ENCODE data around the gene GANAB.
"Not testable (repeated sequence)": the region's sequence is repeated elsewhere in the genome, so short reads cannot be mapped to it uniquely, and the experiment has no call there.

GANAB gene

DNA sequence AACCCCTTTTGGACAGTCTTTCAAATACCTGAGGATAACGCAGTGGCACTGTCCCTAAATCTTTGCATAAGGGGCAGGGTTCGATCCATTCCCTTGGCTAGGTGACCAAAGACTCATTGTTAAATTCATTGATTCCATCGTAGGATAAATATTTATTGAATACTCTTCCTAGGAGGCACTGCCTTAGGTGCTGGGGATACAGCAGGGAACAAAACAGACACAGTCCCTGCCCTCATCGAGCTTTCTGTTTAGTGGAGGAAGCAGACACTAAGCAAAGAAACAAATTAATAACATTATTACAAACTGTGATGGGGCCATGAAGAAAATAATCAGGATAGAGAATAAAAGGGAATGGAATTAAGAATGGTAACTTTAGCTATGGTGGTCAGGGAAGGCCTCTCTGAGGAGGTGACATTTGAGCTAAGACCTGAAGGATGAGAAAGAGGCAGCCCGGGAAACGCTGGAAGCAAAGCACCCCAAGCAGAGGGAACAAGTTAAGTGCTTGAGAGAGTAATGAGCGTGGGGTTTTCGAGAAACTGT lies 25.3 kb downstream of the GANAB start:
- peaks cover 13% of the 10 kb centered on the region for H3K4me1 ChIP-seq (ENCODE audit: control insufficient read depth, insufficient read depth, low read length, unreplicated experiment)
- H3K79me2 ChIP-seq (ENCODE audit: control insufficient read depth, insufficient read depth, low read length, unreplicated experiment) = peaks cover 4% of the 10 kb centered on the region
- peak overlapping the region; percentile 85 for H3K4me3 ChIP-seq (ENCODE audit: low read depth, low read length)
- no peaks in the 10 kb centered on the region for H3K27me3 ChIP-seq (ENCODE audit: insufficient read depth, low read length)
- H3K36me3 ChIP-seq (ENCODE audit: insufficient read depth, low read length) = no peaks in the 10 kb centered on the region
- peak overlapping the region; percentile 93 for H3K27ac ChIP-seq (ENCODE audit: low read depth, low read length)
- H2AFZ ChIP-seq (ENCODE audit: low read length, unreplicated experiment) = no peak overlapping the region

DNA sequence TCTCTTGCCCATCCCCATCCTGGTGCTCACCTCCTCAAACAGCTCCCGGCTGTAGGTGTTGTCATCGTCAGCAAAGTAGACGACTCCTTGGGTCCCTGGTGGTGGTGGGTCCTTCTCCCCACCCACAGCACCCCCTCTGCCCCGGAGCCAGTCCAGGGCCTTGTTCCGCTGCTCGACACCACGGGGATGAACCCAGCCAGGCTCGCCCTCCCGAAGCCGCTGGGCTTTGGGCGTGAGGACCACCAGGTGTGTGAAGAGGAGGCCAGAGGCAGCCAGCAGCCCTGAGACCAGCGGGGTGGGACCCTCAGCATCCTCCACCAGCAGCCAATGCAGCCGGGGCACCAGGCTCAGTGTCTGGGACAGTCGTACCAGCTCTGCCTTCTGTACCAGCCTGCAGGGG lies 29.5 kb downstream of the GANAB start:
- H3K79me2 ChIP-seq (ENCODE audit: control insufficient read depth, insufficient read depth, low read length, unreplicated experiment); H3K4me3 ChIP-seq (ENCODE audit: low read depth, low read length); H3K27me3 ChIP-seq (ENCODE audit: insufficient read depth, low read length); H3K27ac ChIP-seq (ENCODE audit: low read depth, low read length); H3K36me3 ChIP-seq (ENCODE audit: insufficient read depth, low read length); H2AFZ ChIP-seq (ENCODE audit: low read length, unreplicated experiment): not testable (repeated sequence)
- H3K4me1 ChIP-seq (ENCODE audit: control insufficient read depth, insufficient read depth, low read length, unreplicated experiment) = peaks cover 20% of the 10 kb centered on the region

DNA sequence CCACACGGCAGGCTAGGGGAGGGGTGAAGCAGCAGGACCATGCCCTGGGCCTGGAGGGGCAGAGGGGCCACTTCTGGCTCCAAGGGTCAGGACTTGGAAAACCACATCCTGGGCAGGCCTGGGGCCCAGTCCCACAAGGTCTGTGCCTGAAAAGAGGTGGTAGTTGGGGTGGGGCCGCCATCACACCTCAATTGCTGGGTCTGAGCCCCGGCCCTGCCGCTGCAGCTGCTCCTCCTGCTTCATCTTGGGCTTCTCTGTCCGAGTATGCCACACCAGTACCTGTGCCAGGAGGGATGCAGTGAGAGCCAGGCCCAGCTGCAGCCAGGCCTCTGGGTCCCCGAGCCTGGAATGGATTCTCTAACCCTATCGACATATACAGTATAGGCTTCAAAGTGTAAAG lies 30.9 kb downstream of the GANAB start:
- H3K36me3 ChIP-seq (ENCODE audit: insufficient read depth, low read length) = no peaks in the 10 kb centered on the region
- no peak overlapping the region for H3K4me3 ChIP-seq (ENCODE audit: low read depth, low read length)
- no peak overlapping the region for H2AFZ ChIP-seq (ENCODE audit: low read length, unreplicated experiment)
- no peaks in the 10 kb centered on the region for H3K27me3 ChIP-seq (ENCODE audit: insufficient read depth, low read length)
- H3K27ac ChIP-seq (ENCODE audit: low read depth, low read length) = no peak overlapping the region
- peaks cover 24% of the 10 kb centered on the region for H3K4me1 ChIP-seq (ENCODE audit: control insufficient read depth, insufficient read depth, low read length, unreplicated experiment)
- peaks cover 10% of the 10 kb centered on the region for H3K79me2 ChIP-seq (ENCODE audit: control insufficient read depth, insufficient read depth, low read length, unreplicated experiment)

DNA sequence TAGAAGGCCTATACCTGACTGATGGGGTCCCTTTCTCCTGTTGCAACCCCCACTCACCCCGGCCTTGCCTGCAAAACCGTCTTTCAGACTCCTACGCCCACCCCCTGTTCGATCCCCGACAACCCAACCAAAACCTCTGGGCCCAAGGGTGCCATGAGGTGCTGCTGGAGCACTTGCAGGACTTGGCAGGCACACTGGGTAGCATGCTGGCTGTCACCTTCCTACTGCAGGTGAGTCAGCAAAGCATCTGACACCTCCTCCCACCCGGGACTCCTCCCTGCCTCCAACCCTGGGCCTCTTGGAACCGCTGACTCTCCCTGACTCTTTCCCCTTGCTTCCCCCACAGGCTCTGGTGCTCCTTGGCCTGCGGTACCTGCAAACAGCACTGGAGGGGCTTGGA lies 32.1 kb downstream of the GANAB start:
- no peaks in the 10 kb centered on the region for H3K27me3 ChIP-seq (ENCODE audit: insufficient read depth, low read length)
- H3K36me3 ChIP-seq (ENCODE audit: insufficient read depth, low read length) = no peaks in the 10 kb centered on the region
- peaks cover 20% of the 10 kb centered on the region for H3K4me1 ChIP-seq (ENCODE audit: control insufficient read depth, insufficient read depth, low read length, unreplicated experiment)
- no peak overlapping the region for H3K27ac ChIP-seq (ENCODE audit: low read depth, low read length)
- H3K4me3 ChIP-seq (ENCODE audit: low read depth, low read length) = no peak overlapping the region
- H2AFZ ChIP-seq (ENCODE audit: low read length, unreplicated experiment) = no peak overlapping the region
- peaks cover 9% of the 10 kb centered on the region for H3K79me2 ChIP-seq (ENCODE audit: control insufficient read depth, insufficient read depth, low read length, unreplicated experiment)

DNA sequence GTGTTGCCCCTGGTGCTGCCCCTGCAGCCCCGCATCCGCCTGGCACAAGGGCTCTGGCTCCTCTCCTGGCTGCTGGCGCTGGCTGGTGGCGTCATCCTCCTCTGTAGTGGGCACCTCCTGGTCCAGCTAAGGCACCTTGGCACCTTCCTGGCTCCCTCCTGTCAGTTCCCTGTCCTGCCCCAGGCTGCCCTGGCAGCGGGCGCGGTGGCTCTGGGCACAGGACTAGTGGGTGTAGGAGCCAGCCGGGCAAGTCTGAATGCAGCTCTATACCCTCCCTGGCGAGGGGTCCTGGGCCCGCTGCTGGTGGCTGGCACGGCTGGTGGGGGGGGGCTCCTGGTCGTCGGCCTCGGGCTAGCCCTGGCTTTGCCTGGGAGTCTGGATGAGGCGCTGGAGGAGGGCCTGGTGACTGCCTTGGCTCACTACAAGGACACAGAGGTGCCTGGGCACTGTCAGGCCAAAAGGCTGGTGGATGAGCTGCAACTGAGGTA lies 33.1 kb downstream of the GANAB start:
- Histone ChIP-seq H3K27me3 (ENCODE audit: insufficient read depth, low read length) (no peaks in the 10 kb centered on the region), H3K4me1 (ENCODE audit: control insufficient read depth, insufficient read depth, low read length, unreplicated experiment) (peaks cover 20% of the 10 kb centered on the region), H3K27ac (ENCODE audit: low read depth, low read length) (peak overlapping the region; percentile 56), H3K79me2 (ENCODE audit: control insufficient read depth, insufficient read depth, low read length, unreplicated experiment) (peaks cover 8% of the 10 kb centered on the region), H2AFZ (ENCODE audit: low read length, unreplicated experiment) (no peak overlapping the region), H3K4me3 (ENCODE audit: low read depth, low read length) (no peak overlapping the region), H3K36me3 (ENCODE audit: insufficient read depth, low read length) (no peaks in the 10 kb centered on the region)

DNA sequence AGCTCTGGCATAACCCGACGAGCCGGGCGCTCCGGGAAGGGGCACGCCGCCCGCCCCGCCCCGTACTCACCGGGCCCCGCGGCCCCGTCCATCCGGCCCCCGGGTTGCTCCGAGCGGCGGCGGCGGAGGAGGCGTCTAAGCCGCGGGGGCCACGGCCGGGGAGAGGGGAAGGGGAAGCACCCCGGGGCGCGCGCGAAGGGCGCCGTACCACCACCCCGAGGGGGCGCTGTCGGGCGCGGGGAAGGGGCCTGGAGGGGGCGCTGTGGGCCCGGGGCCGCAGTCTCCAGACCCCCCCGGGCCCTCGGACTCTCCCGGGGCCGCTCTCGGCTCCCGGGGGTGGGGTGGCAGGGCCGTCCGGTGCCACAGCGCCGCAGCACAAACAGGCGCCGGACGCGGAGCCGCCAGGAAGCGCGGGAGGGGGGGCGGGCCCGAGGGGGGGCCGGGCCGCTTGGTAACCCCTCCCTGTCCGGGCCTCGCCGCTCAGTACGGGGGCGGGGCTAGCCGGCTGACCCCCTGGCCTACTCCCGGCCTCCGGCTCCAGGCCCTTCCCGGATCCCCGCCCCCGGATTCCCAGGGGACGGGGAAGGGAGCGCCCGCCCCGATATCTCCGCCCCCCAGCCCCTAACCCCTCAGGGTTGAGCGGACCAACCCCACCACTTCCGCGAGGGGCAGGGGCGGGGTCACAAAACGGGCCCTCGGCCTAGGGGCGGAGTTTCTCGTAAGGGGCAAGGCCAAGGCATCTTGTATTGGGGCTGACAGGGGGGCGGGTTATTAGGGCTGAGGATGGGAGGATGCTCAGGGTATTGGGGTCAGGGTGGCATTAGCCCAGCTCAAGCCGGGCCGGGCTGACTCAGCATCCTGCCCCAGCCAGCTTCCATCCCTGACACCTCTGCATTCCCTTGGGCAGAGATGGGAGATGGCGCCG lies 33.8 kb downstream of the GANAB start, which contains the start of the genes EML3 and ROM1:
Gene EML3 (minus strand): TSS at position 410 of the 925 bp plus-strand sequence. CDS start 318 bp downstream, at position 92.
Gene ROM1 (plus strand): TSS at position 892 of the 925 bp plus-strand sequence. CDS start 25 bp downstream, at position 917.
- H2AFZ ChIP-seq (ENCODE audit: low read length, unreplicated experiment) = peak within 1 kb of the TSS; percentile 4
- peaks cover 8% of the 10 kb centered on the region for H3K79me2 ChIP-seq (ENCODE audit: control insufficient read depth, insufficient read depth, low read length, unreplicated experiment)
- H3K27me3 ChIP-seq (ENCODE audit: insufficient read depth, low read length) = no peaks in the 10 kb centered on the region
- H3K36me3 ChIP-seq (ENCODE audit: insufficient read depth, low read length) = no peaks in the 10 kb centered on the region
- peak within 1 kb of the TSS; percentile 82 for H3K4me3 ChIP-seq (ENCODE audit: low read depth, low read length)
- peak within 1 kb of the TSS; percentile 56 for H3K27ac ChIP-seq (ENCODE audit: low read depth, low read length)
- peaks cover 20% of the 10 kb centered on the region for H3K4me1 ChIP-seq (ENCODE audit: control insufficient read depth, insufficient read depth, low read length, unreplicated experiment)

DNA sequence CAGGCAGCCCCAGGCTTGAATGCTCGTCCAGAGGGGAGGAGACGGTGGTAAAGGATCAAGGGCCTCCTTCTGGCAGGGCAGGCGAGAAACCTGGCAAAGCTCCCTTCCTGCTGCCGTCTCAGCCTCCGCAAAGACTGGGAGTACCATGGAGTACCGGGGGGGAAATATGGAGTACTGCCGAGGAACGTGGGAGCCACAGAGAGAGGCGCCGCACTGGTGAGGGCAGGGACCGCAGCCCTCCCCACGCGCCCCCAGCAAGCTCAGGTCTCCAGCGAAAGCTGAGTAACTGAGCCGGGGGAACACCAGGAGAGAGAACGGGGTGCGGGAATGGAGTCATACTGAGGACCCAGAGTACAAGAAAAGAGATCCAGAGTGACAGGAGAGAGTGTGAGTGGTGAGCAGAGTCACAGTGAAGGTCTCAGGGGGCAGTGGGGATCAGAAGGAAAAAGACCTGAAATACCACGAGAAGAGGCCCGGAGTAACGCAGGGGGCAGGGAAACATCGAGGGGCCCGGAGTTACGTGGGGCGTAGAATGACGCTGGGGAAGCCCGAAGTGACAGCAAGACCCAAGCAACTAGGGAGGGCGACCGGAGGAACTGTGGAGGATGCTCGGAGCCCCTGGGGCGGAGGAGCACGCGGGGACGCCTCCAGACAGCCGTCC lies 34.6 kb downstream of the GANAB start:
- peak overlapping the region; percentile 82 for H3K4me3 ChIP-seq (ENCODE audit: low read depth, low read length)
- H3K27ac ChIP-seq (ENCODE audit: low read depth, low read length) = peak overlapping the region; percentile 56
- H2AFZ ChIP-seq (ENCODE audit: low read length, unreplicated experiment) = peak overlapping the region; percentile 4
- H3K79me2 ChIP-seq (ENCODE audit: control insufficient read depth, insufficient read depth, low read length, unreplicated experiment) = peaks cover 8% of the 10 kb centered on the region
- no peaks in the 10 kb centered on the region for H3K27me3 ChIP-seq (ENCODE audit: insufficient read depth, low read length)
- H3K4me1 ChIP-seq (ENCODE audit: control insufficient read depth, insufficient read depth, low read length, unreplicated experiment) = peaks cover 20% of the 10 kb centered on the region
- no peaks in the 10 kb centered on the region for H3K36me3 ChIP-seq (ENCODE audit: insufficient read depth, low read length)

DNA sequence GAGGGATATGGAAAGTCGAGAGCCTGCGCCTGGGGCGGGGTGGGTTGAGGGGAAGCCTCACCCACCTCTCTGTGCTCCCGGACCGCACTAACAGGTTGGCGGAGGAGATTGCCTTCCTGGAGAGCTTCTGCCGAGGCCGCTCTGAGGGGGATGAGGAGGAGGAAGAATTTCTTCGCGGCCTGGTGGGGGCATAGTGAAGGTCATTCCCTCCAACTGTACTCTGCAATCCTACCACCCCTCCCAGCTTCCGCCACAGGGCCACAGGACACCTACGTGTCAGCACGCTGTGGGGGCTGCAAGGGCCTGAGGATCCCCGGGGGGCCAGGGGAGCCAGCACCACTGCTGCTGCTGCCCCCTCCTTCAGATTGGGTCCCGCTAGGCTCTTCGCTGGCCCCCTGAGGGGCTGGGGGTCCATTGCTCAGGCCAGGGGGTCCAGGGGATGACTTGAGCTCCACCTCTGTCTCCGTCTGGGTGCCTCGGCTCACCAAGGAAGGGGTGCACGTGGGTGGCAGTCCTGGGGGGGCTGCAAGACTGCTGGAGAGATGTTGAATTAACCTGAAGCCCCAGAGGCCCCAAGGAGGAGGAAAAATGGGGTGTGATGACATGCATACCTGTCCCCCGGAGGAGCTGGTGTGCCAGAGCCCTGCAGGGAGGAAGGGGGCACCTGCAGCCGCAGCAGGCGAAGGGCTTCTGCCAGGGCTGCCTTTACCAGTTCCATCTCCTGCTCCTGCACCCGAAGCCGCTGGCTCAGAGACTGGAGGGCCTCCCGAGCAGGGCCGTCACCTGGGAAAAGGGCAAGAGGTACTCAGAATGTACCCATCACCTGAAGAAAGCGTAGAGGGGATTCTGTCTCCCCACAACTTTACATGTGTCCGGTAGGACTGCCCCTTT lies 35.4 kb downstream of the GANAB start:
- H2AFZ ChIP-seq (ENCODE audit: low read length, unreplicated experiment) = no peak overlapping the region
- no peaks in the 10 kb centered on the region for H3K27me3 ChIP-seq (ENCODE audit: insufficient read depth, low read length)
- H3K4me1 ChIP-seq (ENCODE audit: control insufficient read depth, insufficient read depth, low read length, unreplicated experiment) = peaks cover 20% of the 10 kb centered on the region
- H3K27ac ChIP-seq (ENCODE audit: low read depth, low read length) = peak overlapping the region; percentile 56; the same call in 1 of the 2 replicates
- H3K4me3 ChIP-seq (ENCODE audit: low read depth, low read length) = peak overlapping the region; percentile 82
- peaks cover 4% of the 10 kb centered on the region; the same call in 1 of the 2 replicates for H3K36me3 ChIP-seq (ENCODE audit: insufficient read depth, low read length)
- peaks cover 8% of the 10 kb centered on the region for H3K79me2 ChIP-seq (ENCODE audit: control insufficient read depth, insufficient read depth, low read length, unreplicated experiment)

DNA sequence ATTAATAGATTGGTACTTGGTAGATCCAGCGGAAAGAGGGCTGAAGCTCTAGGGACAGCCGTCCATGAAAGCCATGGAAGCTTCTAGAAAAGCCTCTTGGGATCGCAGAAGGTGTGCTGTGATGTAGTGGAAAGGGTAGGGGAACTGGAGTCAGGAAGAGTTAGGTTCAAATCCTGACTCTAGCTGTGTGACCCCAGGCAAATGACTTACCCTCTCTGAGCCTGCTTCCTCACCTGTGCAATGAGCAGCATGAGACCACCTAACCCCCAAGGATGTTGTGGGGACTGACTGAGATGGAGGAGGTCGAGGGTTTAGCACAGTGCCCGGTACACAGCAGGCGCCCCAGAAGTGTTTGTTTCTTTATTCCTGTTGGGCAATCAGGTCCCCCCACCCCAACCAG lies 36.0 kb downstream of the GANAB start:
- Histone ChIP-seq H3K36me3 (ENCODE audit: insufficient read depth, low read length) (peaks cover 7% of the 10 kb centered on the region; the same call in 1 of the 2 replicates), H2AFZ (ENCODE audit: low read length, unreplicated experiment) (no peak overlapping the region), H3K4me1 (ENCODE audit: control insufficient read depth, insufficient read depth, low read length, unreplicated experiment) (peaks cover 20% of the 10 kb centered on the region), H3K27me3 (ENCODE audit: insufficient read depth, low read length) (no peaks in the 10 kb centered on the region), H3K4me3 (ENCODE audit: low read depth, low read length) (no peak overlapping the region; the same call in 1 of the 2 replicates), H3K79me2 (ENCODE audit: control insufficient read depth, insufficient read depth, low read length, unreplicated experiment) (peaks cover 8% of the 10 kb centered on the region), H3K27ac (ENCODE audit: low read depth, low read length) (no peak overlapping the region)

DNA sequence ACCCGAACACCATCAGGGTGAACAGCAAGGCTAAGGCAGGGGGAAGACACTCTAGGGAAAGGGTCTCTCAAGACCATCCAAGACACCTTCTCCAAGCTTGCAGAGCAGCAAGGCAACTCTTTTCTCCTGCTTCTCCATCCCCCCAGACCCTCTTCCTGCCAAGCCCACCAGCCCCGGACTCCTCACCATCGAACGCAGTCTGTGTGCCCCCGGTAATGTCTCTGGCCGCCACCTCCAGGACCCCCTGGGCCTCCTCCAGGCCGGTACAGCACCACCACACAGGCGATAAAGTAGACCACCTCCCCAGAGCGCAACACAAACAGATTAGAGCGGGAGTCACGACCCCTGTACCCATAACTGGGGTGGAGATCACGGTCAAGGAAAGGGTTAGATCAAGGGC lies 37.6 kb downstream of the GANAB start:
- Histone ChIP-seq H3K27me3 (ENCODE audit: insufficient read depth, low read length) (no peaks in the 10 kb centered on the region), H2AFZ (ENCODE audit: low read length, unreplicated experiment) (no peak overlapping the region), H3K36me3 (ENCODE audit: insufficient read depth, low read length) (peaks cover 7% of the 10 kb centered on the region; the same call in 1 of the 2 replicates), H3K4me1 (ENCODE audit: control insufficient read depth, insufficient read depth, low read length, unreplicated experiment) (peaks cover 20% of the 10 kb centered on the region), H3K79me2 (ENCODE audit: control insufficient read depth, insufficient read depth, low read length, unreplicated experiment) (peaks cover 8% of the 10 kb centered on the region), H3K27ac (ENCODE audit: low read depth, low read length) (no peak overlapping the region), H3K4me3 (ENCODE audit: low read depth, low read length) (no peak overlapping the region)
